GM18867 (cell line): Measurements from ENCODE around the gene UBE2J2.

Source experiments
- ATAC-seq: cut with Tn5 transposase; IDR thresholded peaks from one replicate; pipeline ENCODE4 v1.9.1; 2021; ENCODE audit warnings: mild to moderate bottlenecking, moderate library complexity; ENCODE audit not compliant: unreplicated experiment

UBE2J2 gene

DNA sequence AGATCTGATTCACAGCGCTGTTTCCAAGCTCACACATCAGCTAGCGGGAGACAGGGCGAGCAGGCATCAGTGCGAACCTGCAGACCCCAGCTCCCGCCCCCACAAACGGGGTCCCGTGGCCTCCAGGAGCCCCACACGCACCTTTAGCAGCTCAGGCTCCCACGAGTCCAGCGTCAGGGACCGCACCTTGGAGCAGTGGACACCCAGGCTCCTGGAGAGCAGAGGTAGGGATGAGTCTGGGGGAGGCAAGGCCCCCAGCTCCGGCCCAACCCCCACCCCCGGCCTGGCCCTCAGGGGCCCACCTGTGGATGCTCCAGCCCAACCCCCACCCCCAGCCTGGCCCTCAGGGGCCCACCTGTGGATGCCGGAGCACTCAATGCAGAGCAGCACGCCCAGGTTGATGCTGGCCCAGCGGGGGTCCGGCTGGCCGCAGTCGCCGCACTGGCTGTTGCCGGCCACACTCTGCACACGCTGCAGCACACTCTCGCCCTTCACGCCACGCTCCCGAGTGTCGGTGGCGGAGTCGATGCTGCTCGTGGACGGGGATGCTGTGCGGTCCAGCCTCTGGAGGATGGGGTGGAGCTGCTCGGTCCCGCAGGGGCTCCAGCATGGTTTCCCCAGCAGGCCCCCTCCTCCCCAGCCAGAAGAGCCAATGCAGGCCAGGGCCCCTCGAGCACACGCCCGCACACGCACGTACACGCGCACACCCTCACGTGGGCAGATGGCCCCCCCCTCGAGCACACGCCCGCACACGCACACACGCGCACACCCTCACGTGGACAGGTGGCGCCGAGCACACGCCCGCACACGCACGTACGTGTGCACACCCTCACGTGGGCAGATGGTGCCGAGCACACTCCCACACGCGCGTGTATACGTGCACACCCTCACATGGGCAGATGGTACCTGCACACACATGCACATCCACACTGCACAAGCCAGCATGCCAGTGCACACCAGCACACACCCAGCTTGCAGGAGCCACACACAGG lies 22.7 kb upstream of the UBE2J2 start:
- ATAC-seq = no peak

DNA sequence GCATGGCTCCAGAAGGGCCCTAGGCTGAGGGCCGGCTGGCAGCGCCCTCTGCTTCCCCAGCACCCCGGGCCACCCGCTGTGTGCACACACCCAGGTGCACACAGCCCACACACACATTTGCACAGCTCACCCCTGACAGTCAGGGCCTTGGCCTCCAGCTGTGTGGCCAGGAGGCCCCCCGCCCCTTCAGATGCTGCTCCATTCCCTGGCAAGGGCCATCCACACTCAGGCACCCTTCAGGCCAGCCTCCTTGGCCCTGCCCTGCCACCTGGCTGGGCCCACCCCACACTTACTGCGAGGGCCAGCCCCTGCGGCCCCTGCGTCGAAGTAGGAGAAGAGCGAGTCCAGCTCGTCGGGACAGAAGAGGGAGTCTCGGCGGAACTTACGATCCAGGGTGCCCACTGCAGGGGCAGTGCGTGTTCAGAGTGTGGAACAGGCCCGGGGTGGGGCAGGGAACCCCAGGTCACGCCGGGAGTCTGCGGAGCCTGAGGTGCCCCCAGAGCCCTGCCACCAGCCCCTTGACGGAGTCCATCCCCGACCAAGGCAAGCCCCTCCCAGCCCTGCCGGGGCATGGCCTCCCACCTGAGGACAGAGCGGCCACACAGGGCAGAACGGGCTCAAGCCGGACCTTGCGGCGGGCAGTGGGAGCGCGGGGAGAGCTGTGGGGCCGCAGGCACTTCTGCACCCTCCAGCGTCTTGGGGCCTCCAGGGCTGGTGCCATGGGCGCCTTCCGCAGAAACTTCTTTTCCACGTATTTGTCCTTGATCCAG lies 21.7 kb upstream of the UBE2J2 start:
- no peak for ATAC-seq

DNA sequence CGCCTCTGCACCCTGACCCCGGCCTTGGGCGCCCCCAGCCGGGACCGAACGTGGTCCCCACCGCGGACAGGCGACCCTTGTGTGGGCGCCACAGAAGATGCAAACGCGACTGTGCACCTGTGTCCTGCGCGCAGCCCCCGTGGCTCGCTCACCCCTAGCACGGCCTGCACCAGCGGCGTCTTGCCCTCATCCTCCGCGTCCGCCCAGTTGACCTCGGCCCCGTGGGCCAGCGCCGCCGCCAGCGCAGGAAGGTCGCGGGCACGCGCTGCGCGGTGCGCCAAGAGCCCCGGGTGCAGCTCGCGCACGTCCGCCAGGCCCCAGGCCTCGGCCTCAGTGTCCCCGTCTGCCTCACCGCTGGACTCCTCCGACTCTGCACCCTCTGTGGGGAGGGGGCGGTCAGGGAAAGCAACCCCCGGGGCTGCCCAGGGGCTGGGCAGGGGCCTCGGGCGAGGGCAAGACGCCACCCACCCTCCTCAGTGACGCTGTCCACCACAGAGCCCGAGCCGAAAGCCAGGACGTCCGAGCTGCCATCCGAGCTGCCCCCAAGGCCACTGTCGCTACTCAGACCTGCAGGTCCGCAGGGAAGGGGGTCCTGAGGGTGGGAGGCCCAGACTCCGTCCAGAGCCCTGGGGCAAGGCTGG lies 20.7 kb upstream of the UBE2J2 start:
- ATAC-seq = no peak

DNA sequence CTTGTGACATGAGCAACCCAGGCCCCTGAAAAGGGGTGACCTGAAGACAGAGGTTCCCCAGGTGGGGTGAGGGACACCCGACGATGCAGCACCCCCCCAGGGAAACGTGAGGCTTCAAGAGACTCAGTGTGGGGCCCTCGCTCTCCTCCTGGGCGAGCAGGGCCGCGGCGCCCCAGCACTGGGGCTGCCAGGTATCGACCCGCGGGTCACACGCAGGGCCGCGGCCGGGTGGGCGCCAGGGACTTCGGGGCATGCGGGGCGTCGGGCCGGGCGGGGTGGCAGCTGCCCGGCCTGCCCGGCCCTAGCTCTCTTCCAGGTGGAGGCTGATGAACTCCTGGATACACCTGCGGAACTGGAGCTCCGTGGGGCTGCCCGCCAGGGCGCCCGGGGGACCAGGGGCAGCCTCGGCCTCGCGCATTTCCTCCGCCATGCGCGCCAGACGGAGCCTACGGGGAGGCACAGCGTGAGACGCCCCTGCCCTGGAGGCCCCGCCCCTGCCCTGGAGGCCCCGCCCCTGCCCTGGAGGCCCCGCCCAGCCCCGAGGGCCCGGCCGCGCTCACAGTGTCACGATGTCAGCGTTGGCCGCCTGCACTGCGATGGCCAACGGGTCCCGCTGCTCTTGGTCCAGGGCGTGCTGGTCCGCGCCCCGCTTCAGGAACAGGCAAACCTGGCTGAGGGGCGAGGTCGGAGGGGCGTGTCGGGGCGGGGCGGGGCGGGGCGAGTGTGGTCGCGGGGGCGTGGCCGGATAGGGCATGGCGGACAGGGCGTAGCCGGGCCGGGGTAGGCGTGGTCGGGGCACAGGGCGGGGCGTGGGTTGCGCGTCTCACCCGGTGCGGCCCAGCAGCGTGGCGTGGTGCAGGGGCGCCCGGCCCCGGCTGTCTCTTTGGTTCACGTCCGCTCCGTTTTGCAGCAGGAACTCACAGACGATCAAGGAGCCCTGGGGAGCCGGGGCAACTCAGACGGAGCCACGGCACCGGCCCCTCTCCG lies 19.9 kb upstream of the UBE2J2 start:
- no peak for ATAC-seq

DNA sequence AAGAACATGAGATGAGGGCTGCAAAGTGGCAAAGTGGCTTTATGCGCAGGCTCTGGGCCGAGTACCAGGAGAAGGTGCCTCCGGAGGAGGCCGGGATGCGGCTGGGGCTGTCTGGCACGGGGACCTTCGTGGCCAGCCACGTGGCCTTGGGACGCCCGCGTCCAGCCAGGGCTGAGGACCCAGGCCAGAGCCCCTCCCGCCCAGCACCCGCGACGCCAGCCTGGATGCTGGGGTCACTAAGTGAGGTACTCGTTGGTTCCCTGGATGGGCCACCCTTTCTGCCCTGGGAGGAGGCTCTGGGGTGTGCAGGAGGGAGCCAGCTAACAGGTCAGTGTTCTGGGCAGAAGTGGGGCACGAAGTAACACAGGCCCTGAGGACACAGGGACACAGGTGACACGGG lies 19.2 kb upstream of the UBE2J2 start:
- ATAC-seq = no peak

DNA sequence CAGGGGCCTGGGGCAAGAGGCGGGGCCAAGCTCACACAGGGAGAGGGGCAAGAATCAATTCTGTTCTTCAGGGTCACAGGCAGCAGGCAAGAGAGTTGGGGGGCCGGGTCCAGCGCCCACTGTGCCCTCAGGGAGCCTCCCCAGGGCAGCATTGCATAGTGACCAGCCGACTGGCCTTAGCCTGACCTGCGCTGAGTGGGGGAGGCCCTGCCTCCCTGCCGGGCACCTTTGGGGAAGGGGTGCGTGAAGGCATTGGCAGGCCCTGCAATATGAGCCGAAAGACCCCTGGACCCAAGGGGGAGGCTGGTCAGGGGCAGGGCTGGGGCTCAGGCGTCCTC lies 18.8 kb upstream of the UBE2J2 start:
- no peak for ATAC-seq

DNA sequence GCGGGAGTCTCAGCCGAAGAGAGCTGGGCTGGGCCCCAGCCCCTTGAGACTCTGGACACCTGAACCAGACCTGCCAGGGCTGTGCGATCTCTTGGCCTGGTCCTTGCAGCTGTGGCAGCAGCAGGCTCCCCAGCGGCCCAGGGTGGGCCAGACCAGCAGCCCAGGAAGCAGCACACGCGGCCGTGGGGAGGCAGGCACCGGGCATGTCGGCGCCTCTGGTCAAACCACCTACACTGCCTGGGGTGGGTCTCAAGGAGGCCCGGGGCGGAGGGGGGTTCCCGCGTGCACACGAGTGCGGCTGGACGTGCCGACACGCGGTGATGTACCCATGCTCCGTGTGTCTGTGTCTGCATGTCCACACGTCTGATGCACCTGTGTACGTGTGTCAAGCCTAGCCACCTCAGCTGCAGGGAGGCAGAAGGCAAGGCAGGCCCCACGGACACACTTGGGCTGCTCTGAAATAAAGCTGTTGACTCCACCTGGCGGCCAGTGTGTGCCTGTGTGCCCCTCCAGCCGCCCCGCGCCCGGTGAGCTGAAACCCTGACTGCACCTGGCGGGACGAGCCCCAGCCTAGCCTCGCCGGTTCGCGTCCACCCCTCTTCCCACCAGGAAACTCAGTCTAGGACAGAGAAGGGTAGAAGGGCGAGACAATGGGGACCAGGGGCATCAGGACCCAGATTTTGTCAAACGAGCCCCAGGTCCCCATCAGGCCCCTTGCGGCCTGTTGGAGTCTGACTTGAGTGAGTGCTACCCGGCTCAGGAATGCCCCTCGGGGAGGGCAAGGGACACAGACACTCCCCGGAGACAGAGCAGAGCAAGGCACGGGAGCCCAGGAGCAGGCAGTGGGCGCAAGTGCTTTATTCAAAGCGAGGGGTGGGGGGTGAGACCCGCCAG lies 18.1 kb upstream of the UBE2J2 start:
- peak; percentile 46 for ATAC-seq

DNA sequence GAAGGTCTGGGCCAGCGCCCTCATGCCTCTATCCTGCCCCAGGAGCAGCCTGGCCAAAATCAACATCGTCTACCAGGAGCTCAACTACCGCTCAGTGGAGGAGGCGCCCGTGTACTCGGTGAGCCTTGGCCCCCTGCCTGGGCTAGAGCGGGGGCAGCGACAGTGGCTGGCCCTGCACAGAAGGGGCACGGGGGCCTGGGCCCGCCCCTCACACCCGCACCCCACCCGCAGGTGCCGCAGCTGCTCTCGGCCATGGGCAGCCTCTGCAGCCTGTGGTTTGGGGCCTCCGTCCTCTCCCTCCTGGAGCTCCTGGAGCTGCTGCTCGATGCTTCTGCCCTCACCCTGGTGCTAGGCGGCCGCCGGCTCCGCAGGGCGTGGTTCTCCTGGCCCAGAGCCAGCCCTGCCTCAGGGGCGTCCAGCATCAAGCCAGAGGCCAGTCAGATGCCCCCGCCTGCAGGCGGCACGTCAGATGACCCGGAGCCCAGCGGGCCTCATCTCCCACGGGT lies 17.4 kb upstream of the UBE2J2 start:
- ATAC-seq = no peak

DNA sequence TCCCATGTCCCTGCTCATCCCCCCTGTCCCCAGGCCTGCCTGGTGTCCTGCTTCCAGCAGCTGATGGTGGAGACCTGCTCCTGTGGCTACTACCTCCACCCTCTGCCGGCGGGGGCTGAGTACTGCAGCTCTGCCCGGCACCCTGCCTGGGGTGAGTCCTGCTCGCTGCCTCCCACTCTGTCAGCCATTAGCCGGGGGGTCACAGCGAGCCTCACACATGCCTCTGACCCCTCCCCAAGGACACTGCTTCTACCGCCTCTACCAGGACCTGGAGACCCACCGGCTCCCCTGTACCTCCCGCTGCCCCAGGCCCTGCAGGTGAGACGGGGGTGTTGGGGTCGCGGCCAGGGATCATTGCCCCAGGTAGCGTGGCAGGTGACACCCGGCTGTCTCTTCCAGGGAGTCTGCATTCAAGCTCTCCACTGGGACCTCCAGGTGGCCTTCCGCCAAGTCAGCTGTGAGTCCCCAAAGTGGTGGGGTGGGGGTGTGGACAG lies 16.6 kb upstream of the UBE2J2 start:
- no peak for ATAC-seq

DNA sequence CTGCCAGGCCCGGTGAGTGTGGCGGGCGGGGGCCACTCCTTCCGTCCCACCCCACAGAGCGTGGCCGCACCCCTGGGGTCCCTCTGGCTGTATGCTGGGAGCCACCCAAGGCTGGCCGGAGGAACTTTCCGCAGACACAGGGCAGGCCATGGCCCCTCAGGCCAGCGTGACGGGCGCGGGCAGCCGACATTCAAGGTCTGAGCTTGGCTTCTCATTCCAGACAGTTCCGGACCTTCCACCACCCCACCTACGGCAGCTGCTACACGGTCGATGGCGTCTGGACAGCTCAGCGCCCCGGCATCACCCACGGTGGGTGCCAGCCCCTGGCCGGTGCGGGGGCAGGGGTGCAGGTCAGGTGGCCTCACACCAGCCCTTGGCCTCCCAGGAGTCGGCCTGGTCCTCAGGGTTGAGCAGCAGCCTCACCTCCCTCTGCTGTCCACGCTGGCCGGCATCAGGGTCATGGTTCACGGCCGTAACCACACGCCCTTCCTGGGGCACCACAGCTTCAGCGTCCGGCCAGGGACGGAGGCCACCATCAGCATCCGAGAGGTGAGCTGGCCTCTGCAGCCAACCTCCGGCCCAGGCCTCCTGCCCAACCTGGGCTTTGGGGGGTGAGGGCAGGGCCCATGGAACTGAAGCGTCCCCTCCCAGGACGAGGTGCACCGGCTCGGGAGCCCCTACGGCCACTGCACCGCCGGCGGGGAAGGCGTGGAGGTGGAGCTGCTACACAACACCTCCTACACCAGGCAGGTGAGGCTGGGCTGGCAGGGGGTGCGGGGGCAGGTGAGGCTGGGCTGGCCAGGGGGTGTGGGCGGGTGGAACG lies 13.8 kb upstream of the UBE2J2 start:
- ATAC-seq = no peak

DNA sequence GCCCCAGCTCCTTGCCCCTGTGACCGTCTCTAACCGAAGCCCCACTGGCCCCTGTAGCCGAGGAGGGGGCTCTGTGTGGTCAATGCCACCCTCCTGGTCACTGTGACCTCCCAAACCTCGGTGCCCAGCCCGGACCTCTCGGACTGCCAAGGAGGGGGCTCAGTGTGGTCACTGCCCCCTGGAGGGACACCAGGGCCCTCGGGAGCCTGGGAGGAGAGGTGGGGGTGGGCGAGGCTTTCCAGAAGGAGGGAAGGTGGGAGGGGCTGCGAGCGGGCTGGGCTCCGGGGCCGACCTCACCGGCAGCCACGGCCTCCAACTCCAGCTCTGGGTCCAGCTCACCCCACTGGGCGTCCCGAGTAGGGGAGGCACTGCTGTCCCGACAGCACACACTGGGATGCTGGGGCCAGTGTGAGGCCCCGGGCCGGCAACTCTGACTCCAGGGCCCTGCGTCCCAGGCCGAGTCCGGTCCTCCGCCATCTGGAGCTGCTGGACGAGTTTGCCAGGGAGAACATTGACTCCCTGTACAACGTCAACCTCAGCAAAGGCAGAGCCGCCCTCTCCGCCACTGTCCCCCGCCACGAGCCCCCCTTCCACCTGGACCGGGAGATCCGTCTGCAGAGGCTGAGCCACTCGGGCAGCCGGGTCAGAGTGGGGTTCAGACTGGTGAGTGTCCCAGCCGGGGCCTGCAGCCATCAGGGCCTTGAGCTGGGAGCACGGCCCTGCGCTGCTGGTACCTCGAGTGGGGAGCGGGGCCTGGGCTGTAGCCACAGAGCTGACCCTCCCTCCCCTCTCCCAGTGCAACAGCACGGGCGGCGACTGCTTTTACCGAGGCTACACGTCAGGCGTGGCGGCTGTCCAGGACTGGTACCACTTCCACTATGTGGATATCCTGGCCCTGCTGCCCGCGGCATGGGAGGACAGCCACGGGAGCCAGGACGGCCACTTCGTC lies 12.9 kb upstream of the UBE2J2 start:
- no peak for ATAC-seq

DNA sequence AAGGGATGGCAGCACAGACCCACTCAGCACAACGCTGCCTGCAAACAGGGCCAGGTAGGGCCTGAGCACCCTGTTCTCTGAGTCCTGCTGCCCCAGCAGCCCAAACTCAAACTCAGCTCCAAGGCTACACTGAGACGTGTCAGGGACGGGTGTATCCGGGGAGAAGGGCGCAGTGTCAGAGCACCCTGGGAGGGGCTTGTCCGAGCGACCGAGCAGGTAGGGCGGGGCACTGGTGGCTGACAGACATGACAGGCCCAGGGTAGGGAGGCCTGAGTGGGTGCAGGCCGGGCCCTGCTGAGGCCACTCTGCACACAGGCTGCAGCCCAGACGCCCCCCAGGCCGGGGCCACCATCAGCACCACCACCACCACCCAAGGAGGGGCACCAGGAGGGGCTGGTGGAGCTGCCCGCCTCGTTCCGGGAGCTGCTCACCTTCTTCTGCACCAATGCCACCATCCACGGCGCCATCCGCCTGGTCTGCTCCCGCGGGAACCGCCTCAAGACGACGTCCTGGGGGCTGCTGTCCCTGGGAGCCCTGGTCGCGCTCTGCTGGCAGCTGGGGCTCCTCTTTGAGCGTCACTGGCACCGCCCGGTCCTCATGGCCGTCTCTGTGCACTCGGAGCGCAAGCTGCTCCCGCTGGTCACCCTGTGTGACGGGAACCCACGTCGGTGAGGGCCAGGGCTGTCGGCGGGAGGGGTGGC lies 12.1 kb upstream of the UBE2J2 start:
- ATAC-seq = no peak

DNA sequence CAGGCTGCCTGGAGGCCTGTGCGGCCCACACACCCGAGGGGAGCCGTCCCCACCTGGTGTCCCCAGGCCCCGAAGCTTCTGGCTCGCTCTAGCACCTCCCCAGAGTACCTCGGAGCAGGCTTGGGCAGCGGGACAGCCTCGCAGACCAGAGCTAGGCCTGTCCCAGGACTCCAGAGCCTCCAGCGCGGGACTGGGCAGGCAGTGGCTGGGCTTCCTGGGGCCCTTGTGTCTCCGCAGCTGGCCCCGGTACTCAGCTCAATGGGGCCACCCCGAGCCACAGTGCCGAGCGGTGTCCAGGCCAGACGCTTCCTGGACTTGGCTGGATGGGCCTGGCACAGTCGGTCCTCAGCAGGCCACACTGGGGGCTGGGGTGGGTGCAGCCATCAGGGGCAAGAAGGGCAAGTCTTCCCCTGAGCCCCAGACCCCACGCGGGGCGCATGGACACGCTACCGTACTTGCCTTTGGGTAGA lies 11.5 kb upstream of the UBE2J2 start:
- no peak for ATAC-seq

DNA sequence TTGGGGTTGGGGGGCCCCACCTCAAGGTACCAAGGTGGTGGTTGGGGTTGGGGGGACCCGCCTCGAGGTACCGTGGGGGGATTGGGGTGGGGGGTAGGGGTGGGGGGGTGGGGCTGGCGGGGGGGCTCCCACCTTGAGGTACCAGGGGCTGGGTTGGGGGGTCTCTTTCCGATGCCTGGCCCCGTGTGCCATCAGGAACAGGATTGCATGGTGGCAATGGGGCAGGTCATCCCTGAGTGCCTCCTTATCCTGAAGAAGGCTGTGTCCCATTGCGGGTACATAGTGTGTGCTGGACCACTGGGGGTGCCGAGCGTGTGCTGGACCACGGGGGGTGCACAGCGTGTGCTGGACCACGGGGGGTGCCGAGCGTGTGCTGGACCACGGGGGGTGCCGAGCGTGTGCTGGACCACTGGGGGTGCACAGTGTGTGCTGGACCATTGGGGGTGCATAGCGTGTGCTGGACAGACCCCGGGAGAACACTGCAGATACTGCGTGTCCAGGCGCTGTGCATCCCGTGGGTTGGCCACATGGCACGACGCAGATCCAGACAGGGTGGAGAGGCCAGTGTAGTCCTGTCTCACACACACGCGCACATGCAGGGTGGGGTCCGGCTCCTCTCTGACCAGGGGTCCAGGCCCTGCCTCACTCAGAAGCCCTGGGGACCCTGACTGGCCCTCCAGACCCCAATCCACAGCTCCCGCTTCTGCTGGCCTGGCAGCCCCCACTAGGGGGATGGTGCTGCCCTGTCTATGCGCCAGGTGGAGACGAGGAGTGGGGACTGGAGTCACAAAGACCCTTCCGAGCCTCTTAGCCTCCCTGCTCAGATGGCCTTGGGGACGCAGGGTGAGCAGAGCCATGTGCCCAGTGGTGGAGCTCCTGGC lies 10.8 kb upstream of the UBE2J2 start:
- ATAC-seq = no peak

DNA sequence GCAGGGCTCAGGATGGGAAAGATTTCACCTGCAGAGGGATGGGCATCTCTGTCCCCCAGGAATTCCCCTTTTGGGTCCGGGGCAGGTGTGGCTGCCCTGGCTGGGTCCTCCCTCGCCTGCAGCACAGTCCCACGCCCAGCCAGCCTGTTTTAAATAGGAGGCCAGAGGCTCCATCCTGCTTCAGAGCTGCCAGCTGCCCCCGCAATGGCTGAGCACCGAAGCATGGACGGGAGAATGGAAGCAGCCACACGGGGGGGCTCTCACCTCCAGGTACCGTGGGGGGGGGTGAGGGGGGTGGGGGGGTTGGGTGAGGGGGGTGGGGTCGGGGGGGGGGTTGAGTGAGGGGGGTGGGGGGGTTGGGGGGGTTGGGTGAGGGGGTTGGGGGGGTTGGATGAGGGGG lies 10.2 kb upstream of the UBE2J2 start:
- ATAC-seq = no peak
